SK-N-SH (cell line): ENCODE results near the gene B3GNT3. TPM values are rescaled to one million over a fixed set of nuclear protein-coding genes. Genes with fewer than 3 reads are reported as not detected.

Source experiments
- CTCF ChIA-PET: fragments of 300-600, 350-600 bp; formaldehyde crosslinking; extraction: SDS; loops from one replicate; lab custom pipeline; 2021; lab: Yijun Ruan, JAX
- POLR2A ChIA-PET: fragments of 350-600 bp; sonication (Branson Sonifier 250); formaldehyde crosslinking; extraction: SDS; loops from one replicate; lab custom pipeline; 2020; ENCODE audit warnings: antibody characterized with exemption, inconsistent platforms; lab: Yijun Ruan, JAX
- DNase-seq: peaks from one replicate; pipeline ENCODE4 v3.0.0; 2012
- H2AFZ ChIP-seq: fragments of 200-600 bp; sonication (generic); 2 replicates; pipeline ENCODE4 v1.8.1; 2016; ENCODE audit warnings: antibody characterized with exemption, mild to moderate bottlenecking, low read depth
- H3F3A ChIP-seq: fragments of 200-600 bp; sonication (generic); replicated peaks from 2 replicates; pipeline ENCODE3; 2016; ENCODE audit warnings: antibody characterized with exemption, mild to moderate bottlenecking; ENCODE audit not compliant: insufficient read depth
- H3K27ac ChIP-seq, 2 experiments: fragments of 200-500 bp in 1 of 2; fragments of 200-600 bp in 1 of 2; sonication (Bioruptor generic) in 1 of 2; sonication (generic), shearing (Covaris generic) in 1 of 2; 2 replicates each; pipeline versions ENCODE4 v1.5.1 to v1.6.1; 2014 to 2016; ENCODE audit warnings: low read depth in 2 of 2, inconsistent platforms in 1 of 2, low read length in 1 of 2, mild to moderate bottlenecking in 1 of 2, mixed read lengths in 1 of 2
- H3K27me3 ChIP-seq: fragments of 200-600 bp; sonication (generic), shearing (Covaris generic); 2 replicates; pipeline ENCODE4 v1.6.1; 2016; ENCODE audit warnings: mixed run types; ENCODE audit not compliant: insufficient read depth
- H3K36me3 ChIP-seq, 2 experiments: fragments of 200-500 bp in 1 of 2; fragments of 200-600 bp in 1 of 2; sonication (Bioruptor generic) in 1 of 2; sonication (generic) in 1 of 2; replicated peaks in 1 of 2; 2 replicates each; pipeline versions ENCODE3 to v1.5.1; 2014 to 2016; ENCODE audit warnings: low read length in 1 of 2, mild to moderate bottlenecking in 1 of 2; ENCODE audit not compliant: insufficient read depth in 2 of 2, control insufficient read depth in 1 of 2
- H3K4me1 ChIP-seq, 2 experiments: fragments of 200-500 bp in 1 of 2; fragments of 200-600 bp in 1 of 2; sonication (Bioruptor generic) in 1 of 2; sonication (generic), shearing (Covaris generic) in 1 of 2; 2 replicates each; pipeline versions ENCODE4 v1.5.1 to v1.6.1; 2014 to 2016; ENCODE audit warnings: low read depth in 1 of 2, low read length in 1 of 2, mixed run types in 1 of 2; ENCODE audit not compliant: insufficient read depth in 2 of 2, control insufficient read depth in 1 of 2
- H3K4me2 ChIP-seq: fragments of 200-600 bp; sonication (generic), shearing (Covaris generic); 2 replicates; pipeline ENCODE4 v1.6.1; 2017; ENCODE audit warnings: mixed run types
- H3K4me3 ChIP-seq, 2 experiments: fragments of 200-500 bp in 1 of 2; fragments of 200-600 bp in 1 of 2; sonication (Bioruptor generic) in 1 of 2; sonication (generic), shearing (Covaris generic) in 1 of 2; 2 replicates each; pipeline versions ENCODE4 v1.5.1 to v1.8.1; 2014 to 2016; ENCODE audit warnings: low read depth in 2 of 2, inconsistent platforms in 1 of 2, low read length in 1 of 2, mild to moderate bottlenecking in 1 of 2, mixed read lengths in 1 of 2, moderate library complexity in 1 of 2
- H3K79me2 ChIP-seq: fragments of 200-600 bp; sonication (generic); 2 replicates; pipeline ENCODE4 v1.8.1; 2017; ENCODE audit warnings: mild to moderate bottlenecking; ENCODE audit not compliant: insufficient read depth
- H3K9ac ChIP-seq: fragments of 200-600 bp; sonication (generic); 2 replicates; pipeline ENCODE4 v1.6.1; 2017; ENCODE audit warnings: mixed run types
- H3K9me2 ChIP-seq: fragments of 200-600 bp; sonication (generic); 2 replicates; pipeline ENCODE4 v1.6.1; 2017; ENCODE audit warnings: mixed run types
- H3K9me3 ChIP-seq: fragments of 200-600 bp; sonication (generic); 2 replicates; pipeline ENCODE4 v1.6.1; 2017; ENCODE audit warnings: mixed run types, mild to moderate bottlenecking, moderate library complexity
- H4K20me1 ChIP-seq: fragments of 200-600 bp; sonication (generic); 2 replicates; pipeline ENCODE4 v1.6.1; 2017; ENCODE audit warnings: mild to moderate bottlenecking, mixed run types; ENCODE audit not compliant: insufficient read depth
- CTCF ChIP-seq: fragments of 200-600 bp; sonication (generic); IDR thresholded peaks from 2 replicates; pipeline ENCODE4 v1.6.1; 2017; ENCODE audit warnings: antibody characterized with exemption, mild to moderate bottlenecking, moderate library complexity
- FOSL2 ChIP-seq: IDR thresholded peaks from 2 replicates; pipeline ENCODE4 v1.4.0; 2012; ENCODE audit warnings: low read depth, mild to moderate bottlenecking, moderate library complexity, borderline replicate concordance
- GABPA ChIP-seq: IDR thresholded peaks from 2 replicates; pipeline ENCODE4 v1.4.0; 2012; ENCODE audit warnings: low read depth, mild to moderate bottlenecking
- IRF3 ChIP-seq: fragments of 150-350 bp; IDR thresholded peaks from 2 replicates; pipeline ENCODE4 v1.6.1; 2016; ENCODE audit warnings: mild to moderate bottlenecking, low read depth, low read length
- JUND ChIP-seq: IDR thresholded peaks from 2 replicates; pipeline ENCODE4 v1.4.0; 2012
- MXI1 ChIP-seq: IDR thresholded peaks from 2 replicates; pipeline ENCODE4 v1.6.1; 2012; ENCODE audit warnings: mild to moderate bottlenecking, low read depth, low read length, improper control_type of control experiment
- NFIC ChIP-seq: IDR thresholded peaks from 2 replicates; pipeline ENCODE4 v1.4.0; 2012; ENCODE audit warnings: borderline replicate concordance
- NRF1 ChIP-seq: IDR thresholded peaks from 2 replicates; pipeline ENCODE4 v1.6.1; 2012; ENCODE audit warnings: low read depth, mild to moderate bottlenecking, low read length
- PBX3 ChIP-seq: IDR thresholded peaks from 2 replicates; pipeline ENCODE4; 2012
- POLR2AphosphoS5 ChIP-seq: IDR thresholded peaks from 2 replicates; pipeline ENCODE4 v1.6.1; 2012; ENCODE audit warnings: low read depth, low read length
- RAD21 ChIP-seq: IDR thresholded peaks from 2 replicates; pipeline ENCODE4 v1.6.1; 2012; ENCODE audit warnings: mild to moderate bottlenecking, low read length
- REST ChIP-seq: IDR thresholded peaks from 2 replicates; pipeline ENCODE4 v1.6.1; 2012; ENCODE audit warnings: mild to moderate bottlenecking, low read depth, low read length, moderate library complexity
- RFX5 ChIP-seq: IDR thresholded peaks from 2 replicates; pipeline ENCODE4 v1.6.1; 2012; ENCODE audit warnings: mild to moderate bottlenecking, improper control_type of control experiment, low read length
- RXRA ChIP-seq: IDR thresholded peaks from 2 replicates; pipeline ENCODE4 v1.4.0; 2012; ENCODE audit warnings: low read depth, mild to moderate bottlenecking, borderline replicate concordance
- SIN3A ChIP-seq: IDR thresholded peaks from 2 replicates; pipeline ENCODE4 v1.6.1; 2012; ENCODE audit warnings: low read depth, mild to moderate bottlenecking, low read length, moderate library complexity, borderline replicate concordance
- TAF1 ChIP-seq: IDR thresholded peaks from 2 replicates; pipeline ENCODE4 v1.6.1; 2012; ENCODE audit warnings: low read depth, mild to moderate bottlenecking, low read length, moderate library complexity, borderline replicate concordance
- YY1 ChIP-seq: IDR thresholded peaks from 2 replicates; pipeline ENCODE4 v1.4.0; 2012; ENCODE audit warnings: low read depth, mild to moderate bottlenecking
- WGBS: methylation state at CpG from one replicate; pipeline ENCODE4 v1.1.6; 2017; ENCODE audit warnings: low lambda C conversion rate; 5-methylcytosine and 5-hydroxymethylcytosine counted together
- polyA plus RNA-seq, 3 experiments: library from polyadenylated mRNA; depleted of rRNA; stranded (reverse); fragments of >200 nt; gene quantifications; 2 replicates each; pipeline ENCODE4 v1.2.3, GENCODE V29; 2012

The B3GNT3 gene
- polyA plus RNA-seq, 1 of the 3 experiments (the other 2 are of a cell fraction): not detected

GRCh38 chr19:17794412-17794730 is 567 bp upstream of the B3GNT3 start:
- H3K9me2 ChIP-seq: no peaks in the 10 kb centered on the region
- TF ChIP-seq NFIC: no peak
- 0 out of 2 replicates have a peak, but pooled peaks have one; percentile 8 for TF ChIP-seq RAD21
- TF ChIP-seq, all 33 proteins: peak for 1
- H3K9me3 ChIP-seq: no peaks in the 10 kb centered on the region
- peaks cover 5 to 28% of the 10 kb centered on the region in 2 experiments; a peak in 2 of 4 replicates for H3K4me1 ChIP-seq
- no peaks in the 10 kb centered on the region for H3K36me3 ChIP-seq
- no peak overlapping the region for H3K27ac ChIP-seq
- H4K20me1 ChIP-seq: no peaks in the 10 kb centered on the region
- no peaks in the 10 kb centered on the region for H3K79me2 ChIP-seq
- WGBS: 66% methylated on average over 6 of the region's 9 CpGs
- no peak overlapping the region for H3K4me2 ChIP-seq
- no peak overlapping the region for H2AFZ ChIP-seq
- DNase-seq: no peak
- peaks cover 13% of the 10 kb centered on the region for H3K27me3 ChIP-seq
- ChIA-PET POLR2A (interaction anchor here (1.2 kb wide), 1 partner anchor 65 kb away, joined by 4 read pairs; the partner anchor contains the start of gene RPL18A), CTCF (interaction anchor here (0.8 to 3.0 kb wide), 6 partner anchors 9 to 90 kb away, joined by 3 to 15 read pairs (median 4); partner anchors contain the start of gene RPL18A)
- H3K4me3 ChIP-seq: no peak overlapping the region
- no peaks in the 10 kb centered on the region for H3F3A ChIP-seq
- no peak overlapping the region for H3K9ac ChIP-seq

GRCh38 chr19:17795495-17795856 is 538 bp downstream of the B3GNT3 start:
- H3K36me3 ChIP-seq: no peaks in the 10 kb centered on the region
- no peaks in the 10 kb centered on the region for H3F3A ChIP-seq
- TF ChIP-seq PBX3 (no peak), IRF3 (no peak), POLR2AphosphoS5 (no peak), TAF1 (no peak), YY1 (no peak), FOSL2 (no peak), RXRA (no peak), RAD21 (no peak), JUND (no peak), NRF1 (no peak), CTCF (no peak), SIN3A (no peak), RFX5 (no peak), MXI1 (no peak), GABPA (no peak), REST (no peak)
- CTCF ChIA-PET: interaction anchor here (1.7 to 3.0 kb wide), 4 partner anchors 11 to 91 kb away, joined by 5 to 15 read pairs (median 6); partner anchors contain the start of gene RPL18A
- H3K9me2 ChIP-seq: no peaks in the 10 kb centered on the region
- H3K27ac ChIP-seq: no peak overlapping the region
- no peak for DNase-seq
- no peaks in the 10 kb centered on the region for H3K9me3 ChIP-seq
- peaks cover 13% of the 10 kb centered on the region for H3K27me3 ChIP-seq
- no peak overlapping the region for H3K9ac ChIP-seq
- H3K4me1 ChIP-seq: peaks cover 5 to 24% of the 10 kb centered on the region in 2 experiments; a peak in 2 of 4 replicates
- H4K20me1 ChIP-seq: no peaks in the 10 kb centered on the region
- H3K4me3 ChIP-seq: no peak overlapping the region
- no peak overlapping the region for H3K4me2 ChIP-seq
- POLR2A ChIA-PET: interaction anchor here (1.2 kb wide), 1 partner anchor 64 kb away, joined by 4 read pairs; the partner anchor contains the start of gene RPL18A
- H2AFZ ChIP-seq: no peak overlapping the region
- 40% methylated on average over 2 of the region's 14 CpGs for WGBS
- no peaks in the 10 kb centered on the region for H3K79me2 ChIP-seq
